ENCODE data around the gene TSSK6.

GRCh38 chr19:19502281-19502680 lies 13.1 kb downstream of the TSSK6 start:
- TF ChIP-seq CTCF (IDR thresholded peaks at IDR 0.05): no peak
- TF ChIP-seq USF1 (CRISPR knock-in tag; IDR thresholded peaks at IDR 0.05): no peak
- no peak for TF ChIP-seq CREB1 (CRISPR knock-in tag; IDR thresholded peaks at IDR 0.05)
- no peak for TF ChIP-seq PRDM15 (CRISPR knock-in tag; IDR thresholded peaks at IDR 0.05)
- TF ChIP-seq ZNF232 (CRISPR knock-in tag; IDR thresholded peaks at IDR 0.05): no peak
- no peak for TF ChIP-seq RELA (CRISPR knock-in tag; IDR thresholded peaks at IDR 0.05; ENCODE audit: borderline replicate concordance)
- TF ChIP-seq, protein P1, sequence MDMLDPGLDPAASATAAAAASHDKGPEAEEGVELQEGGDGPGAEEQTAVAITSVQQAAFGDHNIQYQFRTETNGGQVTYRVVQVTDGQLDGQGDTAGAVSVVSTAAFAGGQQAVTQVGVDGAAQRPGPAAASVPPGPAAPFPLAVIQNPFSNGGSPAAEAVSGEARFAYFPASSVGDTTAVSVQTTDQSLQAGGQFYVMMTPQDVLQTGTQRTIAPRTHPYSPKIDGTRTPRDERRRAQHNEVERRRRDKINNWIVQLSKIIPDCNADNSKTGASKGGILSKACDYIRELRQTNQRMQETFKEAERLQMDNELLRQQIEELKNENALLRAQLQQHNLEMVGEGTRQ (CRISPR knock-in tag; IDR thresholded peaks at IDR 0.05): no peak
- no peak for TF ChIP-seq ETV6 (CRISPR knock-in tag; IDR thresholded peaks at IDR 0.05)
- TF ChIP-seq, protein P2, sequence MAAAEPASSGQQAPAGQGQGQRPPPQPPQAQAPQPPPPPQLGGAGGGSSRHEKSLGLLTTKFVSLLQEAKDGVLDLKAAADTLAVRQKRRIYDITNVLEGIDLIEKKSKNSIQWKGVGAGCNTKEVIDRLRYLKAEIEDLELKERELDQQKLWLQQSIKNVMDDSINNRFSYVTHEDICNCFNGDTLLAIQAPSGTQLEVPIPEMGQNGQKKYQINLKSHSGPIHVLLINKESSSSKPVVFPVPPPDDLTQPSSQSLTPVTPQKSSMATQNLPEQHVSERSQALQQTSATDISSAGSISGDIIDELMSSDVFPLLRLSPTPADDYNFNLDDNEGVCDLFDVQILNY (CRISPR knock-in tag; IDR thresholded peaks at IDR 0.05): no peak
- no peak for TF ChIP-seq SP1 (CRISPR knock-in tag; conservative IDR thresholded peaks at IDR 0.05)
